Choroid plexus epithelial cell (primary cell): Measurements from ENCODE around the gene MTERF4.

Experiments used
- DNase-seq: peaks from one replicate; pipeline ENCODE4 v3.0.0-alpha.2; 2010; ENCODE audit warnings: low read depth
- H3K4me3 ChIP-seq: 2 replicates; pipeline ENCODE4 v1.5.1; 2011; ENCODE audit warnings: low read depth, mild to moderate bottlenecking, control low read depth, low read length, moderate library complexity
- CTCF ChIP-seq: conservative IDR thresholded peaks from 2 replicates; pipeline ENCODE4 v1.5.1; 2011; ENCODE audit warnings: low read depth, mild to moderate bottlenecking, control low read depth, inconsistent platforms, low read length, moderate library complexity

MTERF4 gene

DNA sequence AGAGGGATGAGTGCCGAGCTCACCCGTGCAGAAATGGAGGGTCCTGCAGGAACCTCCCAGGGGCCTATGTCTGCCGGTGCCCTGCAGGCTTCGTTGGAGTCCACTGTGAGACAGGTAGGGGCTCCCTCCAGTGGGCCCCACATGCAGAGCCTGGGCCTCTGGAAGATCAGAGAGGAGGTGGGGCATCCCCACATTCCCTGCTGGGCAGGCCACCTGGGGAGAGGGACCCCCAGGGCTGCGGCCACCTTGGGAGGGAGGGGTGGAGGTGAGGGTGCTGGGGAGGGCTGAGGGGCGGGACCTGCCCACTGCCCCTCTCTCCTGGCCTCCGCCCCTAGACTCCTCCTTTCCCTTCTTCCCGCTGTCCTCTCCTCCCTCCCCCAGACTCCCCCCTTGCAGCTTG is 38.5 kb downstream of the MTERF4 start:
- H3K4me3 ChIP-seq: no peak overlapping the region
- TF ChIP-seq CTCF: no peak
- DNase-seq: no peak

- DNase-seq: no peak
- no peak overlapping the region for H3K4me3 ChIP-seq
- no peak for TF ChIP-seq CTCF
These were observed 39.0 kb downstream of the MTERF4 start for GRCh38 chr2:241063093-241063551.

- DNase-seq: no peak
- TF ChIP-seq CTCF: no peak
- no peak overlapping the region for H3K4me3 ChIP-seq
These were observed 39.5 kb downstream of the MTERF4 start for GRCh38 chr2:241062389-241063092.

GRCh38 chr2:241061275-241061674 is 40.8 kb downstream of the MTERF4 start:
- no peak for TF ChIP-seq CTCF
- H3K4me3 ChIP-seq: no peak overlapping the region
- DNase-seq: peak; percentile 53

- H3K4me3 ChIP-seq: no peak overlapping the region
- DNase-seq: no peak
- TF ChIP-seq CTCF: no peak
These were observed 48.4 kb downstream of the MTERF4 start for GRCh38 chr2:241053576-241054251.

DNA sequence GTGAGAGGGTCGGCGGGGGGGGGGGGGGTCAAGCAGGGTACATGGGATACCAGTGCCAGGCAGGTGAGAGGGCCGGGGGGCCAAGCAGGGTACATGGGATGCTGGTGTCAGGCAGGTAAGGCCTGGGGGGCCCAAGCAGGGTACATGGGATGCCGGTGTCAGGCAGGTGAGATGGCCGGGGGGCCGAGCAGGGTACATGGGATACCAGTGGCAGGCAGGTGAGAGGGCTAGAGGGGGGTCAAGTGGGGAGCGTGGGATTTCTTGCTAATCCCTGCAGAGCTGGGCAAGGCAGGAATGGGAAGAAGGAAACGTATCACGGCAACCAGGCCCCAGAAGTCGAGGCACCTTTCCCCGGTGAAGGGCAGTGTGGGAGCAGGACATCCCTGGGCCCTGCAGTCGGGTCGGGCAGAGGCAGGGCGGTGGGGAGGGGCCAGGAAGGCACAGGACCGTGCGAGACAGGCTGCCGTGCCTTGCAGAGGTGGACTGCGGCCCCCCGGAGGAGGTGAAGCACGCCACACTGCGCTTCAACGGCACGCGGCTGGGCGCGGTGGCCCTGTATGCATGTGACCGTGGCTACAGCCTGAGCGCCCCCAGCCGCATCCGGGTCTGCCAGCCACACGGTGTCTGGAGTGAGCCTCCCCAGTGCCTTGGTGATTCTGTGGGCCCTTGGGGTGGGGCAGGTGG is 49.3 kb downstream of the MTERF4 start:
- no peak for DNase-seq
- no peak for TF ChIP-seq CTCF
- no peak overlapping the region for H3K4me3 ChIP-seq
